Left renal cortex interstitium (tissue), 4 donors: Measurements from ENCODE around the gene SH3BP1. TPM values are rescaled to one million over a fixed set of nuclear protein-coding genes. Genes with fewer than 3 reads are reported as not detected.

Source experiments
- DNase-seq, 4 donors: peaks; one replicate each; pipeline ENCODE4 v3.0.0-alpha.2; 2013; ENCODE audit warnings: low read depth in 4 of 4, low spot score in 2 of 4, missing footprints in 1 of 4
- polyA plus RNA-seq, 4 donors: library from polyadenylated mRNA; unstranded; fragments of 120-200 nt; gene quantifications; one replicate each; pipeline ENCODE4 v1.2.1, GENCODE V29; 2013; ENCODE audit not compliant: insufficient read length in 4 of 4

The SH3BP1 gene
- polyA plus RNA-seq, 4 donors = 19.8 to 24.8 (median 22.3) TPM

DNA sequence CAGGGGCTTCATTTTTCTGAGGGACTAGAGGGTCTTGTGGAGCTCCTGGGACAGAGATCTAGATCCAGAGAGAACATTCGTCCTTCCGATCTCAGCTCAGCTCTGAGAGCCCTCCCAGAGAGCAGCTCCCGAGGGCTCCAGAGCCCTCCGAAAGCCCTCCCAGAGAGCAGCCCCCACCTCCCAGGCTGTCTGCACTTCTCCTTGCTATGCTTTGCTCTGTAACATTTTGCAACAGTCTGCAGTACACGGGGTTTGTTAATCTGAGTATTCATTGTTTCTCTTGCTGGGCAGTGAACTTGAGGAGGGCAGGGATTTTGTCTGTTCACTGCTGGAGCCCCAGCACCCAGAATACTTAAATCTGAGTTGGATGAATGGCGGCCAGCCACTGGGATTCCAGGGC lies 28.3 kb upstream of the SH3BP1 start:
- no peak for DNase-seq

DNA sequence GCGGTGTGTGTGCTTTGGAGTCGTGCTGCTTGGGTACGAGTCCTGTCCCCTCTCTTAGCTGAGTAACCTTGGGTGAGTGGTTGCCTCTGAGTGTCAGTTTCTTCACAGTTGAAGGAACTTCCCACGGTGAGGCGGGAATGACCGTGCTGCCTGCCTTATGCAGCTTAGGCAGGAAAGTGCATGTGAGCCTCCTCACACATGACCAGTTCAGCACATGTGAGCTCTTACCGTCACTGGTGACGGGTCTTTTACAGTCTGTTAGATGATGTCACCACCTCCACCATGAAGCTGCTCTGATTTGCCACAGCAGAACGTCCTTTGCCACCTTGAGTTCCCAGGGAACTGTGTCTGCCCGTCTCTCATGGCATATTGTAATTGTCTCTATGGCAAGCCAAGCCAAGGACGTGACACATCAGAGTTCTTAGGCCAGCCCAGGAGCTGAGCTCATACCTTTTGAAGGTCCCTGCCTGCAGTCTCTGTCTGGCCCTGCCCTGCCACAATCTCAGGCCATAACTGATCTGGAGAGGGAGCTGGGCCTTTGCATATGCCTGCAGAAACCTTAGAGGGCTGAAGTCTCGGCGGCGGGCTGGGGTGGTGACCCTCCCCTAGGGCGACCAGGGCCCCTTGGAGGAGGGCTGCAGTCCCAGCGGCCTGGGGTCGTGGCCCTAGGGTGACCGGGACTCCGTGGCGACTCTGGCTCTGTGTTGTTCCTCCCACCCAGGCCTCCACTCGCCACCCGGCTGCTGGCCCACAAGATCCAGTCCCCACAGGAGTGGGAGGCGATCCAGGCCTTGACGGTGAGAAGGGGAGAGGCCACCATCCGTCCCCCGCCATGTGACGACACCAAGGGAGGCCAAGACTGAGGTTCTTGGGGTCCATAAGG lies 23.0 kb upstream of the SH3BP1 start:
- DNase-seq = no peak

DNA sequence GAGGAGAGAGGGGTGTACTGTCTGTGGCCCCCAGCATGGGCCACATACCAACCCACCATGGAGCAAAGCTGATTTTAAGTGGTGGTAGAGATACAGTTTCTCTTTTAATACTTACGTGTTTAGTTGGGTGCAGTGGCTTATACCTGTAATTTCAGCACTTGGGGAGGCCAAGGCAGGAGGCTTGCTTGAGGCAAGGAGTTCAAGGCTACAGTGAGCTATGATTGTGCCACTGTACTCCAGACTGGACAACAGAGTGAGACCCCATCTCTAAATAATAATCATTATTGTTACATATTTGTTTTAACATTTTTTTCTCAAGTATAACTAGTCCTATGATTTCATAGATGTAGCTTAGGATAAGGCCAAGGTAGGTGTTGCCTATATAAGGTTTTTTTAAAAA lies 22.0 kb upstream of the SH3BP1 start:
- DNase-seq = no peak

- DNase-seq = no peak
Measured at GRCh38 chr22:37618072-37618656, 21.3 kb upstream of the SH3BP1 start.

- DNase-seq = no peak
Measured at GRCh38 chr22:37618674-37619073, 20.8 kb upstream of the SH3BP1 start.

- no peak for DNase-seq
Measured at GRCh38 chr22:37619991-37620390, 19.5 kb upstream of the SH3BP1 start.

DNA sequence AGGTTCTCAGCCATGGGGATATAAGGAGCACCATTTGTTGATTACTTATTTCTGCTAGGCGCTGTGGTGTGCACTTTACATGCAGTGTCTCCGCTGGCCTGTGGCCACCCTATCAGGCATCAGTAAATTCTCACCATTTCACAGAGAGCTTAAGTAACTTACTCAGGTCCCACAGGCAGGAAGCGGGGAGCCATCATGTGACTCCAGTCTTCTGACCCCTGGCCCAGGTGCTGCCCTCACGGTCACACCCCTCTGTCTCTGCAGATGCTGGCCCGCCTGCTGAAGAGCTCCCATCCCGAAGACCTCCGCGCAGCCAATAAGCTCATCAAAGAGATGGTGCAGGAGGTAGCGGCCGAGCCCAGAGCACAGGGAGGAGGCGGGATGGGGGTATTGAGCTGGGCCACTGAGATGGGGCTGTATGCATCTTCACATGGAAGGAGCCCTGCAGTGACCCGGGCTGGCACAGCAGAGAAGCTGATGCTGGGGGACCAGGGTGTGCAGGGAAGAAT lies 18.1 kb upstream of the SH3BP1 start:
- no peak for DNase-seq

GRCh38 chr22:37623075-37624016 lies 16.1 kb upstream of the SH3BP1 start:
- DNase-seq = no peak

GRCh38 chr22:37624017-37624365 lies 15.5 kb upstream of the SH3BP1 start:
- DNase-seq = no peak

GRCh38 chr22:37624876-37625275 lies 14.6 kb upstream of the SH3BP1 start:
- no peak for DNase-seq

DNA sequence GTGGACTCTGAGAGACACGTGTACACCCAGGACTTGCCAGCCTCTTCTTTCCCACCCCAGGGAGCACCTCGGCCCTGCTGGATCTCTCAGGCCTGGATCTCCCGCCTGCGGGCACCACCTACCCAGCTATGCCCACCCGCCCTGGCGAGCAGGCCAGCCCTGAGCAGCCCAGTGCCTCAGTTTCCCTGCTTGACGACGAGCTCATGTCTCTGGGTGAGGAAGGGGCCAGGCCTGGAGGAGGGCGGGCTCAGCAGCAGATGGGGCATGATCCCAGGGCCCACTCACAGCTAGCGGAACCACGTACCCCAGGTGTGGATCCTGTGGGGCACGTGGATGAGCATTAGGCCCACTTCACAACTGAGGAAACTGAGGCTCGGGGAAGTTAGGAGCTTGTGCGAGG lies 13.7 kb upstream of the SH3BP1 start:
- no peak for DNase-seq

- no peak for DNase-seq
Measured at GRCh38 chr22:37626144-37626543, 13.3 kb upstream of the SH3BP1 start.

DNA sequence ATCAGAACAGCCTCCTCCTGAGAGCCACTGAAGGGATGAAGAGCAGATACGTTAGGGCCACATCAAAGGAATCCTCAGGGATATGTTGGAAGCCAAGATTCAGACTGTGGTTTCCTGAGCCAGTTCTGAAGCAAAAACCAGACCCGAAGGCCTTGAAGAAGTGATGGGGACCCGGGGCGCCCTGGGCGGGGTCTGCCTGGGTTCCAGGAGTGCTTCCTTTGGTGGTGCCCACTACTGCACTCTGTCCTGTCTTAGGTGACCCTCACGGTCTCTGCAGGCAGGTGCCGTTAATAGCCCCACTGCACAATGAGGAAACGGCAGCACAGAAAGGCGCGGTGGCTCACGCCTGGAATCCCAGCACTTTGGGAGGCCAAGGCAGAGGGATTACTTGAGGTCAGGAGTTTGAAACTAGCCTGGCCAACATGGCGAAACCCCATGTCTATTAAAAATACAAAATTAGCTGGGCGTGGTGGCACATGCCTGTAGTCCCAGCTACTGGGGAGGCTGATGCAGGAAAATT lies 12.9 kb upstream of the SH3BP1 start:
- DNase-seq = no peak

DNA sequence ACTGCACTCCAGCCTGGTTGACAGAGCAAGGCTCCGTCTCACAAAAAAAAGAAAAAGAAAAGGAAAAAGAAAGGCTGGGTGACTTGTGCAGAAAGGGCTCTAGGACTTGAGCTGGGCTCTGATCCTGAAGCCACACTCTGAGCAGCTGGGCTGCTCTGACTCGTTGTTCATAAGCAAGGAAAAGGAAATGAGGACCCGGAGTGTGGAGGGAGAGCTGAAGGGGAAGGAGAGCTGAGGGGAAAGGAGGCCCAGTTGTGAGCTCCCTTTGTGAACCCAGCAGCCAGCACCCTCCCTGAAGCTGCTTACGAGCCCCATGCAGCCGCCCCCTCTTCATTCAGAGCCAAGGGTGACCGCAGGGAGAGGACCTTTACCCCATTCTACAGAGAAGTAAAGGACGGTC lies 12.3 kb upstream of the SH3BP1 start:
- DNase-seq = no peak

- no peak for DNase-seq
Measured at GRCh38 chr22:37627545-37627944, 11.9 kb upstream of the SH3BP1 start.

- no peak for DNase-seq
Measured at GRCh38 chr22:37628830-37629229, 10.6 kb upstream of the SH3BP1 start.

DNA sequence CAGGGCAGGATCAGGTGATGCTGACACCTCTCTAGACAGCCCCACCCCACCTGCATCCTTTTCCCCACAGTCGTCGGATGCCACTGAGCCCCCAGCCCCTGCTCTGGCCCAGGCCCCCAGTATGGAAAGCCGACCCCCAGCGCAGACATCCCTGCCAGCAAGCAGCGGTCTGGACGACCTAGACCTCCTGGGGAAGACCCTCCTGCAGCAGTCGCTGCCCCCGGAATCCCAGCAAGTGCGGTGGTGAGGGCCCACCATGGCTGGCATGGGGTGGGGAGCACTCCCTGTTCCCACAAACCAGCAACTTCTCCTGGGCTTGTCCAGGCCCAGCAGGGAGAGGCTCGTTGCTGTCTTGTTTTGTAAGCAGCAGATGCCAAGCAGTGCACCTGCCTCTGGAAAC lies 9.5 kb upstream of the SH3BP1 start:
- DNase-seq = no peak

DNA sequence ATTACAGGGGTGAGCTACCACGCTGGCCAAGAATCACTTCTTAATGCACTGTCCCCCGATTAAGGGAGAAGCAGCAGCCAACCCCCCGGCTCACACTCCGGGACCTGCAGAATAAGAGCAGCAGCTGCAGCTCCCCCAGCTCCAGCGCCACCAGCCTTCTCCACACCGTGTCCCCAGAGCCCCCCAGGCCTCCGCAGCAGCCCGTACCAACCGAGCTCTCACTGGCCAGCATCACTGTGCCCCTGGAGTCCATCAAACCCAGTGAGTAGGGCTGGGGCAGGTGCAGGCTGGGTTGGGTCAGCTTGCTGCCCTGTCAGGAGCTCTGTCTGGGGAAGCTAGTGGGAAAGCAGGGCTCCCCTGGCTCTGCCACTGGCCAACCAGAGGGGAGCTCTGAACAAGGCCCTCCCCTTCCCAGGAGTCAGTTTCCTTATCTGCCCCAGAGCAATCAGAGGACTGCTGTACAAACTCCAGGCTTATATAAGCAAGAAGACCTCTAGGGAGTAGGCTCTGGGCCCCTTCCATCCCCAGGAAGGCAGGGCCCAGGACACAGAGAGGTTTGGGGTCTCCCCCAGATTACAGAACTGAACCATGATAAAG lies 8.5 kb upstream of the SH3BP1 start:
- DNase-seq = no peak

GRCh38 chr22:37631448-37632173 lies 7.9 kb upstream of the SH3BP1 start:
- DNase-seq = no peak
